ENCODE data around the gene EHHADH. TPM values are rescaled to one million over a fixed set of nuclear protein-coding genes. Genes with fewer than 3 reads are reported as not detected.

Gene EHHADH
- total RNA-seq, 4 donors from 2014 or later = 1.4 to 3.4 (median 1.7) TPM

DNA sequence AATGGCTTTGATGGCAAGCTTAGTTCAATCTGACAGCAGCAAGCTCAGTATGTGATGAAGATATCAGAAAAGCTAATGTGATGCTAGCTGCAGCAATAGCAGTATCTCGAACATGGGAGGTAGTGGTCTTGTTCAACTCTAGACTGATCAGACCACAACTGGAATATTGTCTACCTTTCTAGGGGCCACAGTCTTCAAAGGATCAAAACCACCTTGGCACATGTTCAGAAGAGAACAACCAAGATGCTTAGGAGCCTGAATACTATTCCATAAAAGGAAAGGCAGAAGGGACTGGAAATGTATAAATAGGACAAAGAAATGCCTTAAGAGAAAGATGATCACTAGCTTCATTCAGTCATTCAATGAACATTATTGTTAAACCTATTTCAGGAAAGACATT lies 103.3 kb downstream of the EHHADH start:
- Histone ChIP-seq H3K27ac (no peak overlapping the region), H3K9me3 (no peaks in the 10 kb centered on the region), H3K27me3 (peaks cover 30 to 46% (median 44%) of the 10 kb centered on the region in 3 donors), H3K4me1 (no peaks in the 10 kb centered on the region), H3K36me3 (no peaks in the 10 kb centered on the region), H3K4me3 (no peak overlapping the region)
- in situ Hi-C loops (cut with MboI; ENCODE audit: low sequenced_read_pairs in 4 of 4) (no loop called here), intact Hi-C loops (cut with DNase I; ENCODE audit: low total_unique reads) (no loop called here)
- DNase-seq (no peak), ATAC-seq (no peak)
- no peak for TF ChIP-seq POLR2A (IDR thresholded peaks at IDR 0.05)

DNA sequence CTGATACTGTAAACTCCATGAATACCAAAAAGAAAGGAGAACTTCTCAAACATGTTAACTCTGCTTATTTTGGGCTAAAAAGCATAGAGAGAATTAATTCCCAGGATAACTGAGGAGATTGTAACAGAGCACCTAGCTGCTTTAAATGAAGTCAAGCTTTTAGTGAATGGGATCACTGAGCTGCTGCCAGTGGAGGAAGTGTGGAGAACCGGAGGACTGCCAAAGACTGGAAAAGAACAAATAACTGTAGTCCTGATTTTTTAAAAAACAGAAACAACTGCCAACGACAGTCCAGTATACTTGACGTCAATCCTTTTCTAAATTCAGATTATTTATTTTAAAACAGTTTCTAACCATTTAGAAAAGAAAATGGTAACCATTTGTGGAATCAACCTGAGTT lies 104.3 kb downstream of the EHHADH start:
- no peaks in the 10 kb centered on the region for H3K9me3 ChIP-seq
- TF ChIP-seq POLR2A (IDR thresholded peaks at IDR 0.05) = no peak
- peaks cover 26 to 46% (median 39%) of the 10 kb centered on the region in 3 donors for H3K27me3 ChIP-seq
- no peaks in the 10 kb centered on the region for H3K4me1 ChIP-seq
- ATAC-seq (no peak), DNase-seq (no peak)
- no peaks in the 10 kb centered on the region for H3K36me3 ChIP-seq
- intact Hi-C loops (cut with DNase I; ENCODE audit: low total_unique reads) (no loop called here), in situ Hi-C loops (cut with MboI; ENCODE audit: low sequenced_read_pairs in 4 of 4) (no loop called here)
- no peak overlapping the region for H3K4me3 ChIP-seq
- no peak overlapping the region for H3K27ac ChIP-seq

DNA sequence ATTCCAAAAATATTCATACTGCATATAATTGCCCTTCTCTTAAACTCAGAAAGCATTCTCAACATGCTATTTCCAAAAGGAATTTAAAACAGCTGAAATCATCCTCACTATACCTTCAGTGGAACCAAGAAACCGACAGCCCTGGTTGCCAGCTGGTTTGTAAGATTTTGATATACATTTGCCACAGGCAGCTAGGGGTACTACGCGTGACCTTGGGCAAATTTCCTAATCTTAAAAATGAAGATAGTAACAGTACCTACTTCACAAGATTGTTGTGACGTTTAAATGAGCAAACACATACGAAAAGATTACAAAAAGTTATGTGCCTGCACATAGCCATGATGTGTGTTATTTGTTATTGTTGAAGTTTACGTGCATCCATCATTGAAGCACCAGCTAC lies 108.3 kb downstream of the EHHADH start:
- DNase-seq (no peak), ATAC-seq (no peak)
- H3K4me3 ChIP-seq = no peak overlapping the region
- no peaks in the 10 kb centered on the region for H3K36me3 ChIP-seq
- intact Hi-C loops (cut with DNase I; ENCODE audit: low total_unique reads) (no loop called here), in situ Hi-C loops (cut with MboI; ENCODE audit: low sequenced_read_pairs in 4 of 4) (no loop called here)
- TF ChIP-seq, protein P1, sequence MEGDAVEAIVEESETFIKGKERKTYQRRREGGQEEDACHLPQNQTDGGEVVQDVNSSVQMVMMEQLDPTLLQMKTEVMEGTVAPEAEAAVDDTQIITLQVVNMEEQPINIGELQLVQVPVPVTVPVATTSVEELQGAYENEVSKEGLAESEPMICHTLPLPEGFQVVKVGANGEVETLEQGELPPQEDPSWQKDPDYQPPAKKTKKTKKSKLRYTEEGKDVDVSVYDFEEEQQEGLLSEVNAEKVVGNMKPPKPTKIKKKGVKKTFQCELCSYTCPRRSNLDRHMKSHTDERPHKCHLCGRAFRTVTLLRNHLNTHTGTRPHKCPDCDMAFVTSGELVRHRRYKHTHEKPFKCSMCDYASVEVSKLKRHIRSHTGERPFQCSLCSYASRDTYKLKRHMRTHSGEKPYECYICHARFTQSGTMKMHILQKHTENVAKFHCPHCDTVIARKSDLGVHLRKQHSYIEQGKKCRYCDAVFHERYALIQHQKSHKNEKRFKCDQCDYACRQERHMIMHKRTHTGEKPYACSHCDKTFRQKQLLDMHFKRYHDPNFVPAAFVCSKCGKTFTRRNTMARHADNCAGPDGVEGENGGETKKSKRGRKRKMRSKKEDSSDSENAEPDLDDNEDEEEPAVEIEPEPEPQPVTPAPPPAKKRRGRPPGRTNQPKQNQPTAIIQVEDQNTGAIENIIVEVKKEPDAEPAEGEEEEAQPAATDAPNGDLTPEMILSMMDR (IDR thresholded peaks at IDR 0.05 in 4 of 5, conservative IDR thresholded peaks at IDR 0.05 in 1 of 5) = no peak
- H3K4me1 ChIP-seq = no peaks in the 10 kb centered on the region
- H3K9me3 ChIP-seq = no peaks in the 10 kb centered on the region
- no peak overlapping the region for H3K27ac ChIP-seq
- peaks cover 6 to 10% (median 8%) of the 10 kb centered on the region in 3 donors for H3K27me3 ChIP-seq

DNA sequence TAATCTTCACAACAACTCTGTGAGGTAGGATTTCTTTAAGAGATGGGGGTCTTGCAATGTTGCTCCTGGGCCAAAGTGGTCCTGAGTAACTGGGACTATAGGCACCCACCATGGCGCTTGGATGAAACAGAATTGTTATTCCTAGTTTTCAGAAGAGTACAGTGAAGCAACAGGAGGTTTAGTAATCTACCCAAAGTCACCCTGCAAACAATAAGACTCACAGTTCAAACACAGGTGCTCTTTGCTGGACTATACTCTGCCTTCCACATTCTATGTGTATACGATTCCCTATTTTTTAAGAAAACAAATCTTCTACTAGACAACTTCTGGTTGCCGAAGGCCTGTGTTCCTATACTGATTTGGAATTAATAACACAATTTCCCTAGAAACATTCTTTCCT lies 109.1 kb downstream of the EHHADH start:
- Histone ChIP-seq H3K4me3 (no peak overlapping the region), H3K36me3 (no peaks in the 10 kb centered on the region), H3K27me3 (peaks cover 3 to 6% (median 5%) of the 10 kb centered on the region in 3 donors), H3K9me3 (no peaks in the 10 kb centered on the region), H3K4me1 (no peaks in the 10 kb centered on the region), H3K27ac (no peak overlapping the region)
- no peak for ATAC-seq
- TF ChIP-seq, protein P1 (IDR thresholded peaks at IDR 0.05 in 4 of 5, conservative IDR thresholded peaks at IDR 0.05 in 1 of 5) = no peak
- no peak for DNase-seq
- intact Hi-C loops (cut with DNase I; ENCODE audit: low total_unique reads) = no loop called here
- in situ Hi-C loops (cut with MboI; ENCODE audit: low sequenced_read_pairs in 4 of 4) = no loop called here

Small RNA genes within 50 kb of the gene (microRNA-seq; reads per million reads assigned to microRNA genes)
- gene MIR5588 (ENCODE audit: borderline replicate concordance in 2 of 2) = 0 to 0.85 reads per million in 2 donors

Other genes starting within 250 kb of the EHHADH start
- 1 to 10 TPM in 1 of 4 donors, under 1 TPM in 3; 0.42 to 1.1 (median 0.59) TPM for gene C3orf70, start 101.0 kb downstream of the EHHADH start, total RNA-seq
- gene MAP3K13, start 109.1 kb upstream of the EHHADH start, total RNA-seq = 1 to 10 TPM; 1.6 to 6.5 (median 4.6) TPM
- 10 to 100 TPM in 1 of 4 donors, 1 to 10 TPM in 3; 4.8 to 11.5 (median 6.5) TPM for gene TMEM41A, start 245.0 kb upstream of the EHHADH start, total RNA-seq